Breast epithelium (tissue), 4 donors: ENCODE results near the gene USP8. TPM values are rescaled to one million over a fixed set of nuclear protein-coding genes. Genes with fewer than 3 reads are reported as not detected.
"Not testable (repeated sequence)": the region's sequence is repeated elsewhere in the genome, so short reads cannot be mapped to it uniquely, and the experiment has no call there.

ENCODE experiments used
- DNase-seq, 2 donors: peaks; one replicate each; pipeline ENCODE4 v3.0.0-alpha.2; 2019; ENCODE audit warnings: low spot score in 2 of 2
- H3K27ac ChIP-seq, 2 donors: fragments of 200-600 bp; sonication (generic) in 1 of 2; one replicate each; pipeline ENCODE4 v1.5.1; 2016 to 2019; ENCODE audit warnings: mild to moderate bottlenecking in 1 of 2
- H3K27me3 ChIP-seq, 2 donors: fragments of 200-600 bp; sonication (generic) in 1 of 2; one replicate each; pipeline versions ENCODE4 v1.5.1 to v1.6.0; 2017 to 2019; ENCODE audit warnings: control low read depth in 1 of 2, mild to moderate bottlenecking in 1 of 2
- H3K36me3 ChIP-seq: fragments of 200-600 bp; one replicate; pipeline ENCODE4 v1.5.1; 2019
- H3K4me1 ChIP-seq, 2 donors: fragments of 200-600 bp; sonication (generic); one replicate each; pipeline ENCODE4 v1.5.1; 2016 to 2019; ENCODE audit warnings: control low read depth in 1 of 2
- H3K4me3 ChIP-seq, 3 donors: fragments of 200-600 bp; sonication (generic); 1 replicate in 2 of 3; 2 replicates in 1 of 3; pipeline ENCODE4 v1.5.1; 2016 to 2019; ENCODE audit warnings: mild to moderate bottlenecking in 3 of 3, moderate library complexity in 2 of 3
- H3K9me3 ChIP-seq, 2 donors: fragments of 200-600 bp; sonication (generic) in 1 of 2; one replicate each; pipeline ENCODE4 v1.5.1; 2016 to 2019; ENCODE audit warnings: control low read depth in 1 of 2
- CTCF ChIP-seq, 3 donors: fragments of 450-650 bp; IDR thresholded peaks; one replicate each; pipeline ENCODE4 v1.5.1; 2016 to 2017; ENCODE audit warnings: antibody characterized with exemption in 3 of 3, mild to moderate bottlenecking in 3 of 3, moderate library complexity in 3 of 3
- POLR2A ChIP-seq: fragments of 450-650 bp; IDR thresholded peaks from one replicate; pipeline ENCODE4 v1.6.1; 2016; ENCODE audit warnings: antibody characterized with exemption, mild to moderate bottlenecking, moderate library complexity
- POLR2AphosphoS5 ChIP-seq, 3 donors: sonication (generic); formaldehyde crosslinking; IDR thresholded peaks; one replicate each; pipeline ENCODE4 v1.6.1; 2017; ENCODE audit warnings: antibody characterized with exemption in 3 of 3
- intact Hi-C: fragments of 100-400 bp; cut with DNase I; formaldehyde crosslinking; loops from one replicate; pipeline ENCODE4 v1.15.1; 2023; ENCODE audit warnings: low total_unique reads
- total RNA-seq, 3 donors: library from RNA; depleted of rRNA; stranded (reverse); fragments of >200 nt; gene quantifications; one replicate each; pipeline ENCODE4 v1.1.0, GENCODE V29; 2016

USP8 gene
- total RNA-seq, 3 donors from 2014 or later, result 40.6 to 84.7 (median 47.2) TPM

GRCh38 chr15:50484781-50485180, 60.6 kb downstream of the USP8 start:
- no peaks in the 10 kb centered on the region for H3K9me3 ChIP-seq
- no peak overlapping the region for H3K27ac ChIP-seq
- no peaks in the 10 kb centered on the region for H3K4me1 ChIP-seq
- DNase-seq, result no peak
- intact Hi-C loops, result no loop called here
- no peak overlapping the region for H3K4me3 ChIP-seq
- TF ChIP-seq POLR2AphosphoS5 (IDR thresholded peaks at IDR 0.05) (no peak), CTCF (IDR thresholded peaks at IDR 0.05) (no peak), POLR2A (no peak)
- peaks cover 6% of the 10 kb centered on the region for H3K36me3 ChIP-seq
- H3K27me3 ChIP-seq, result no peaks in the 10 kb centered on the region

GRCh38 chr15:50485389-50485788, 61.2 kb downstream of the USP8 start:
- TF ChIP-seq POLR2AphosphoS5 (IDR thresholded peaks at IDR 0.05) (no peak), CTCF (IDR thresholded peaks at IDR 0.05) (no peak), POLR2A (no peak)
- no peaks in the 10 kb centered on the region for H3K4me1 ChIP-seq
- no peaks in the 10 kb centered on the region for H3K9me3 ChIP-seq
- peaks cover 6% of the 10 kb centered on the region for H3K36me3 ChIP-seq
- no peak for DNase-seq
- no peak overlapping the region for H3K27ac ChIP-seq
- H3K27me3 ChIP-seq, result no peaks in the 10 kb centered on the region
- H3K4me3 ChIP-seq, result no peak overlapping the region
- intact Hi-C loops, result no loop called here

GRCh38 chr15:50487287-50487686, 63.1 kb downstream of the USP8 start:
- TF ChIP-seq CTCF (IDR thresholded peaks at IDR 0.05) (no peak), POLR2AphosphoS5 (IDR thresholded peaks at IDR 0.05) (no peak), POLR2A (no peak)
- intact Hi-C loops, result no loop called here
- no peak overlapping the region for H3K27ac ChIP-seq
- peaks cover 6% of the 10 kb centered on the region for H3K36me3 ChIP-seq
- H3K4me1 ChIP-seq, result no peaks in the 10 kb centered on the region
- no peaks in the 10 kb centered on the region for H3K9me3 ChIP-seq
- no peak overlapping the region for H3K4me3 ChIP-seq
- no peak for DNase-seq
- no peaks in the 10 kb centered on the region for H3K27me3 ChIP-seq

GRCh38 chr15:50493625-50494024, 69.4 kb downstream of the USP8 start:
- H3K27ac ChIP-seq, result no peak overlapping the region
- no peak overlapping the region for H3K4me3 ChIP-seq
- intact Hi-C loops, result no loop called here
- no peak for DNase-seq
- H3K4me1 ChIP-seq, result no peaks in the 10 kb centered on the region
- H3K36me3 ChIP-seq, result no peaks in the 10 kb centered on the region
- H3K9me3 ChIP-seq, result no peaks in the 10 kb centered on the region
- no peak for TF ChIP-seq POLR2A
- no peak for TF ChIP-seq CTCF (IDR thresholded peaks at IDR 0.05)
- TF ChIP-seq POLR2AphosphoS5 (IDR thresholded peaks at IDR 0.05), result no peak
- H3K27me3 ChIP-seq, result no peaks in the 10 kb centered on the region

GRCh38 chr15:50494547-50494946, 70.3 kb downstream of the USP8 start:
- H3K27ac ChIP-seq, H3K9me3 ChIP-seq, H3K4me1 ChIP-seq, H3K4me3 ChIP-seq, H3K36me3 ChIP-seq, DNase-seq, intact Hi-C loops, H3K27me3 ChIP-seq: not testable (repeated sequence)

GRCh38 chr15:50496692-50497091, 72.5 kb downstream of the USP8 start:
- intact Hi-C loops, result no loop called here
- Histone ChIP-seq H3K27ac (no peak overlapping the region), H3K4me1 (no peaks in the 10 kb centered on the region), H3K36me3 (no peaks in the 10 kb centered on the region), H3K4me3 (no peak overlapping the region), H3K27me3 (no peaks in the 10 kb centered on the region), H3K9me3 (no peaks in the 10 kb centered on the region)
- no peak for TF ChIP-seq POLR2A
- no peak for TF ChIP-seq POLR2AphosphoS5 (IDR thresholded peaks at IDR 0.05)
- TF ChIP-seq CTCF (IDR thresholded peaks at IDR 0.05), result no peak
- no peak for DNase-seq
